B cell (primary cell): ENCODE data around the gene LRRC72.

Experiments used
- CTCF ChIP-seq: fragments of 200-600 bp; IDR thresholded peaks from one replicate; pipeline ENCODE4 v1.8.0; 2022; ENCODE audit warnings: antibody characterized with exemption, mild to moderate bottlenecking
- EZH2 ChIP-seq: IDR thresholded peaks from 2 replicates; pipeline ENCODE4 v1.6.1; 2012; ENCODE audit warnings: borderline replicate concordance, low read depth, mild to moderate bottlenecking, moderate library complexity, low read length; ENCODE audit not compliant: insufficient read depth, poor library complexity, severe bottlenecking

- TF ChIP-seq CTCF: no peak
- TF ChIP-seq EZH2: no peak
Measured at GRCh38 chr7:16514271-16514670, 12.4 kb upstream of the LRRC72 start.
